ENCODE results near the gene CMYA5.

The CMYA5 gene

DNA sequence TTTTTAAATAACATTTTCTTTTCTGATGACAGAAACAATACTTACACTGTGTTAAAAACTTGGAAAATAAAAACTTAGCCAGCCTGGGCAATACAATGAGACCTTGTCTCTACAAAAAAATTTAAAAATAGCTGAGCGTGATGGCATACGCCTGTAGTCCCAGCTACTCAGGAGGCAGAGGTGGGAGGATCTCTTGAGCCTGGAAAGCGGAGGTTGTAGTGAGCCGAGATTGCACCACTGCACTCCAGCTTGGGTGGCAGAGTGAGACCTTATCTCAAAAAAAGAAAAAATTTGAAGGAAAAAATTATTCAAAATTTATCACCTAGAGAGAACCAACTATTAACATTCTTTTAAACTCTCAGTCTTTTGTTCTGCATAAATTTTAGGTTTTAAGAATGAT lies 4.9 kb upstream of the CMYA5 start:
- H3K9me2 ChIP-seq (replicated peaks; ENCODE audit: low read depth, low read length), result no peaks in the 10 kb centered on the region
- peaks cover 52% of the 10 kb centered on the region; the same call in 1 of the 2 replicates for H3K36me3 ChIP-seq (ENCODE audit: insufficient read depth, low read length)

GRCh38 chr5:79685627-79686026 lies 4.0 kb upstream of the CMYA5 start:
- H3K9me2 ChIP-seq (replicated peaks; ENCODE audit: low read depth, low read length), result no peaks in the 10 kb centered on the region
- H3K9me3 ChIP-seq (ENCODE audit: insufficient read depth, low read depth, low read length), result no peaks in the 10 kb centered on the region
- H3K4me2 ChIP-seq (ENCODE audit: low read depth, low read length, poor library complexity, severe bottlenecking), result no peak overlapping the region
- no peaks in the 10 kb centered on the region for H3K79me2 ChIP-seq (ENCODE audit: insufficient read depth, low read length)
- no peaks in the 10 kb centered on the region for H3F3A ChIP-seq (ENCODE audit: low read depth)
- TF ChIP-seq EZH2phosphoT487 (IDR thresholded peaks at IDR 0.05; ENCODE audit: borderline replicate concordance) (no peak), CTCF (conservative IDR thresholded peaks at IDR 0.05; ENCODE audit: low read length) (no peak)
- H3K27me3 ChIP-seq (ENCODE audit: insufficient read depth, low read length, poor library complexity, severe bottlenecking), result no peaks in the 10 kb centered on the region
- H2AFZ ChIP-seq (ENCODE audit: low read length), result no peak overlapping the region
- no peaks in the 10 kb centered on the region for H4K20me1 ChIP-seq (ENCODE audit: insufficient read depth, low read length, poor library complexity, severe bottlenecking)
- H3K36me3 ChIP-seq (ENCODE audit: insufficient read depth, low read length), result peaks cover 44% of the 10 kb centered on the region; the same call in 1 of the 2 replicates
- no peak overlapping the region for H3K4me3 ChIP-seq (ENCODE audit: low read length, poor library complexity, severe bottlenecking)
- H3K4me1 ChIP-seq (ENCODE audit: insufficient read depth, low read length, poor library complexity, severe bottlenecking), result peaks cover 7% of the 10 kb centered on the region
- no peak overlapping the region for H3K9ac ChIP-seq (ENCODE audit: low read depth, low read length, poor library complexity, severe bottlenecking)

More for the DNA sequence above, 4.9 kb upstream of the CMYA5 start:
- Histone ChIP-seq H4K20me1 (ENCODE audit: insufficient read depth, low read length, poor library complexity, severe bottlenecking) (no peaks in the 10 kb centered on the region), H3K4me2 (ENCODE audit: low read depth, low read length, poor library complexity, severe bottlenecking) (no peak overlapping the region), H3K79me2 (ENCODE audit: insufficient read depth, low read length) (no peaks in the 10 kb centered on the region), H3K4me3 (ENCODE audit: low read length, poor library complexity, severe bottlenecking) (no peak overlapping the region), H2AFZ (ENCODE audit: low read length) (no peak overlapping the region), H3K4me1 (ENCODE audit: insufficient read depth, low read length, poor library complexity, severe bottlenecking) (peaks cover 7% of the 10 kb centered on the region), H3F3A (ENCODE audit: low read depth) (no peaks in the 10 kb centered on the region), H3K9ac (ENCODE audit: low read depth, low read length, poor library complexity, severe bottlenecking) (no peak overlapping the region), H3K9me3 (ENCODE audit: insufficient read depth, low read depth, low read length) (no peaks in the 10 kb centered on the region), H3K27me3 (ENCODE audit: insufficient read depth, low read length, poor library complexity, severe bottlenecking) (no peaks in the 10 kb centered on the region)
- TF ChIP-seq EZH2phosphoT487 (IDR thresholded peaks at IDR 0.05; ENCODE audit: borderline replicate concordance), result no peak
- no peak for TF ChIP-seq CTCF (conservative IDR thresholded peaks at IDR 0.05; ENCODE audit: low read length)

GRCh38 chr5:79686799-79687198 lies 2.8 kb upstream of the CMYA5 start:
- Histone ChIP-seq H3K9me3 (ENCODE audit: insufficient read depth, low read depth, low read length) (no peaks in the 10 kb centered on the region), H3F3A (ENCODE audit: low read depth) (no peaks in the 10 kb centered on the region), H3K4me1 (ENCODE audit: insufficient read depth, low read length, poor library complexity, severe bottlenecking) (peaks cover 7% of the 10 kb centered on the region), H3K4me3 (ENCODE audit: low read length, poor library complexity, severe bottlenecking) (no peak overlapping the region), H3K4me2 (ENCODE audit: low read depth, low read length, poor library complexity, severe bottlenecking) (no peak overlapping the region), H3K27me3 (ENCODE audit: insufficient read depth, low read length, poor library complexity, severe bottlenecking) (no peaks in the 10 kb centered on the region), H3K9me2 (replicated peaks; ENCODE audit: low read depth, low read length) (no peaks in the 10 kb centered on the region), H3K9ac (ENCODE audit: low read depth, low read length, poor library complexity, severe bottlenecking) (no peak overlapping the region), H4K20me1 (ENCODE audit: insufficient read depth, low read length, poor library complexity, severe bottlenecking) (no peaks in the 10 kb centered on the region), H3K36me3 (ENCODE audit: insufficient read depth, low read length) (peaks cover 34% of the 10 kb centered on the region; the same call in 1 of the 2 replicates), H3K79me2 (ENCODE audit: insufficient read depth, low read length) (no peaks in the 10 kb centered on the region), H2AFZ (ENCODE audit: low read length) (no peak overlapping the region)
- TF ChIP-seq EZH2phosphoT487 (IDR thresholded peaks at IDR 0.05; ENCODE audit: borderline replicate concordance), result no peak
- no peak for TF ChIP-seq CTCF (conservative IDR thresholded peaks at IDR 0.05; ENCODE audit: low read length)

All from Loucy (cell line).